Endothelial cell of umbilical vein (primary cell): ENCODE measurements around the gene BLOC1S1. TPM values are rescaled to one million over a fixed set of nuclear protein-coding genes. Genes with fewer than 3 reads are reported as not detected.

Experiments used
- BruUV-seq: library from RNA; stranded (reverse); fragments of 400-500 nt; replicated peaks from 2 replicates; lab custom pipeline; 2021; lab: Mats Ljungman, UMichigan
- CTCF ChIA-PET: fragments of 300-600, 350-600 bp; sonication (Branson Sonifier 250); formaldehyde crosslinking; loops from one replicate; lab custom pipeline; 2021; ENCODE audit warnings: antibody characterized with exemption, inconsistent platforms; lab: Charles Lee
- POLR2A ChIA-PET: fragments of 300-600, 350-600 bp; sonication (Branson Sonifier 250); formaldehyde crosslinking; loops from one replicate; lab custom pipeline; 2021; ENCODE audit warnings: antibody characterized with exemption, inconsistent platforms; lab: Charles Lee
- DNase-seq: peaks from one replicate; pipeline ENCODE4 v3.0.0-alpha.2; 2011; ENCODE audit warnings: low read depth, low spot score
- FAIRE-seq: peaks from 2 replicates; lab custom pipeline; 2011; peaks lifted over from hg19 to GRCh38; lab: Jason Lieb, UNC
- H2AFZ ChIP-seq: 2 replicates; pipeline ENCODE4 v1.6.0; 2012; ENCODE audit warnings: low read depth, low read length, control low read depth, inconsistent platforms
- H3K27ac ChIP-seq: 2 replicates; pipeline ENCODE4 v1.5.1; 2011; ENCODE audit warnings: low read depth, mild to moderate bottlenecking, control low read depth, low read length, moderate library complexity; ENCODE audit not compliant: insufficient read depth
- H3K27me3 ChIP-seq, 2 experiments: 2 replicates each; pipeline versions ENCODE4 v1.6.0 to v1.6.1; 2011; ENCODE audit warnings: low read length in 2 of 2, mixed read lengths in 1 of 2; ENCODE audit not compliant: control insufficient read depth in 2 of 2, insufficient read depth in 2 of 2
- H3K36me3 ChIP-seq, 2 experiments: 2 replicates in 1 of 2; 3 replicates in 1 of 2; pipeline ENCODE4 v1.5.1; 2011; ENCODE audit warnings: low read length in 2 of 2, mild to moderate bottlenecking in 1 of 2, moderate library complexity in 1 of 2; ENCODE audit not compliant: control insufficient read depth in 2 of 2, insufficient read depth in 2 of 2; ENCODE audit errors: extremely low read depth in 1 of 2
- H3K4me1 ChIP-seq: 3 replicates; pipeline ENCODE4 v1.5.1; 2011; ENCODE audit warnings: mild to moderate bottlenecking, low read length; ENCODE audit not compliant: control insufficient read depth, insufficient read depth; ENCODE audit errors: extremely low read depth
- H3K4me2 ChIP-seq: 2 replicates; pipeline ENCODE4 v1.6.1; 2011; ENCODE audit warnings: low read length, control low read depth, mixed read lengths; ENCODE audit not compliant: insufficient read depth
- H3K4me3 ChIP-seq, 3 experiments: fragments of 200-600 bp in 1 of 3; sonication (generic), shearing (Covaris generic) in 1 of 3; replicated peaks in 1 of 3; 2 replicates each; pipeline ENCODE4 v1.5.1; 2011 to 2016; ENCODE audit warnings: control low read depth in 3 of 3, low read length in 3 of 3, mild to moderate bottlenecking in 2 of 3, inconsistent platforms in 1 of 3, low read depth in 1 of 3, moderate library complexity in 1 of 3; ENCODE audit not compliant: insufficient read depth in 1 of 3
- H3K79me2 ChIP-seq: 2 replicates; pipeline ENCODE4 v1.6.0; 2012; ENCODE audit warnings: low read length, inconsistent platforms; ENCODE audit not compliant: control insufficient read depth, insufficient read depth
- H3K9ac ChIP-seq: replicated peaks from 2 replicates; pipeline ENCODE3; 2011; ENCODE audit warnings: low read length, control low read depth; ENCODE audit not compliant: insufficient read depth; ENCODE audit errors: extremely low read depth
- H3K9me1 ChIP-seq: replicated peaks from 3 replicates; pipeline ENCODE4 v1.6.0; 2011; ENCODE audit warnings: mild to moderate bottlenecking, low read length; ENCODE audit not compliant: control insufficient read depth, insufficient read depth; ENCODE audit errors: extremely low read depth
- H3K9me3 ChIP-seq: replicated peaks from 2 replicates; pipeline ENCODE4 v1.5.1; 2012; ENCODE audit warnings: low read length, inconsistent platforms; ENCODE audit not compliant: control insufficient read depth, insufficient read depth
- H4K20me1 ChIP-seq: replicated peaks from 2 replicates; pipeline ENCODE3; 2011; ENCODE audit warnings: mild to moderate bottlenecking, low read length; ENCODE audit not compliant: control insufficient read depth, insufficient read depth; ENCODE audit errors: extremely low read depth
- CTCF ChIP-seq, 2 donors: IDR thresholded peaks; 1 replicate in 1 of 2; 2 replicates in 1 of 2; pipeline ENCODE4 v1.5.1; 2011; ENCODE audit warnings: low read length in 2 of 2, mild to moderate bottlenecking in 2 of 2, moderate library complexity in 2 of 2, control low read depth in 1 of 2, inconsistent platforms in 1 of 2, low read depth in 1 of 2; ENCODE audit not compliant: insufficient read depth in 1 of 2; ENCODE audit errors: extremely low read depth in 1 of 2
- EZH2 ChIP-seq: IDR thresholded peaks from 2 replicates; pipeline ENCODE4 v1.6.1; 2012; ENCODE audit warnings: borderline replicate concordance, low read depth, mild to moderate bottlenecking, moderate library complexity, low read length, inconsistent platforms; ENCODE audit not compliant: severe bottlenecking
- FOS ChIP-seq: IDR thresholded peaks from 2 replicates; pipeline ENCODE4 v1.6.1; 2011; ENCODE audit warnings: mild to moderate bottlenecking, low read length, moderate library complexity, borderline replicate concordance; ENCODE audit not compliant: insufficient read depth
- GATA2 ChIP-seq: IDR thresholded peaks from 2 replicates; pipeline ENCODE4 v1.7.0; 2011; ENCODE audit warnings: low read depth, mild to moderate bottlenecking, moderate library complexity, mixed read lengths, low read length; ENCODE audit not compliant: insufficient read length, insufficient read depth
- JUN ChIP-seq: IDR thresholded peaks from 2 replicates; pipeline ENCODE4 v1.6.1; 2011; ENCODE audit warnings: borderline replicate concordance, low read depth; ENCODE audit not compliant: insufficient read length, insufficient read depth
- MAX ChIP-seq: IDR thresholded peaks from 2 replicates; pipeline ENCODE4 v1.6.1; 2011; ENCODE audit not compliant: insufficient read depth, insufficient read length
- MYC ChIP-seq: IDR thresholded peaks from one replicate; pipeline ENCODE4 v1.6.1; 2011; ENCODE audit warnings: mild to moderate bottlenecking, low read depth, low read length
- POLR2A ChIP-seq: IDR thresholded peaks from 2 replicates; pipeline ENCODE4 v1.6.1; 2012; ENCODE audit warnings: low read depth, mild to moderate bottlenecking, control low read depth, low read length
- POLR2AphosphoS5 ChIP-seq: IDR thresholded peaks from 2 replicates; pipeline ENCODE4 v1.6.1; 2012; ENCODE audit warnings: low read depth, mild to moderate bottlenecking, control low read depth, low read length, moderate library complexity; ENCODE audit not compliant: insufficient read depth
- dilution Hi-C: fragments of 300-500 bp; cut with MboI; formaldehyde crosslinking; loops from one replicate; pipeline ENCODE4 v1.15.0; 2019; ENCODE audit warnings: low sequenced_read_pairs; ENCODE audit not compliant: extremely low pct_ligation_motif_present
- intact Hi-C: fragments of 100-400 bp; cut with micrococcal nuclease; formaldehyde crosslinking; loops from one replicate; pipeline ENCODE4 v1.10.0; 2022
- polyA plus RNA-seq, 4 experiments: library from polyadenylated mRNA; depleted of rRNA in 3 of 4; stranded (reverse) in 3 of 4; unstranded in 1 of 4; fragments of >200 nt; gene quantifications; 2 replicates each; pipeline versions ENCODE4 v1.2.1 to v1.2.3, GENCODE V29; 2011 to 2012; ENCODE audit warnings: missing spikeins in 1 of 4
- total RNA-seq: library from RNA; stranded (reverse); gene quantifications from 2 replicates; pipeline ENCODE4 v1.2.3, GENCODE V29; 2021

BLOC1S1 gene
- total and polyA plus RNA-seq, 2 donors (not counting 3 experiments of a cell fraction or from before 2014, with no cell fraction given) = 84.1 to 192 TPM

- DNase-seq = peak; percentile 64
- H3K9me3 ChIP-seq = no peaks in the 10 kb centered on the region
- no peaks in the 10 kb centered on the region for H3K36me3 ChIP-seq
- H3K27me3 ChIP-seq = no peaks in the 10 kb centered on the region
- H2AFZ ChIP-seq = peak within 1 kb of the TSS; percentile 94
- H3K27ac ChIP-seq = no peak within 1 kb of the TSS
- H4K20me1 ChIP-seq = no peaks in the 10 kb centered on the region
- FAIRE-seq = peak; percentile 56
- H3K4me3 ChIP-seq = peak within 1 kb of the TSS; percentile 2 to 75 (median 35)
- TF ChIP-seq CTCF (IDR thresholded peaks at IDR 0.05; ENCODE audit: extremely low read depth in 1 of 2, insufficient read depth in 1 of 2, low read depth in 1 of 2, low read length in 2 of 2) = no peak
- no peak for TF ChIP-seq GATA2
- no peak for TF ChIP-seq MAX
- TF ChIP-seq POLR2AphosphoS5 = no peak
- no peak for TF ChIP-seq MYC
- TF ChIP-seq FOS = no peak
- TF ChIP-seq JUN = no peak
- no peak for TF ChIP-seq POLR2A
- TF ChIP-seq EZH2 = no peak
- no TSS peak for BruUV-seq
- dilution Hi-C loops = no loop called here
- H3K79me2 ChIP-seq = no peaks in the 10 kb centered on the region
- CTCF ChIA-PET = interaction anchor here (1.0 to 2.9 kb wide), 9 partner anchors 9 to 361 kb away, joined by 3 to 12 read pairs (median 4); partner anchors contain the start of genes ORMDL2 and SARNP
- peaks cover 17% of the 10 kb centered on the region for H3K4me1 ChIP-seq
- peak within 1 kb of the TSS; percentile 47 for H3K9ac ChIP-seq
- intact Hi-C loops = loop anchor here (1.0 kb wide), 1 partner anchor 375 kb away; the partner anchor contains the start of gene ZC3H10
- POLR2A ChIA-PET = no interaction called here
- H3K9me1 ChIP-seq = no peaks in the 10 kb centered on the region
- H3K4me2 ChIP-seq = peak within 1 kb of the TSS; percentile 68
Observed at GRCh38 chr12:55742719-55743405, 27.0 kb downstream of the BLOC1S1 start, which contains the start of gene GDF11. GDF11 (plus strand) TSS chr12:55743122; CDS start chr12:55743317, 195 bp downstream.
